GM12878 (cell line): ENCODE results near the gene AFF2. TPM values are rescaled to one million over a fixed set of nuclear protein-coding genes. Genes with fewer than 3 reads are reported as not detected.

Experiments used
- ATAC-seq: fragments of 200-7000 bp; cut with Tn5 transposase; 3 replicates; pipeline ENCODE4 v1.9.1; 2020; ENCODE audit warnings: mild to moderate bottlenecking, moderate library complexity
- BruUV-seq: library from RNA; stranded (reverse); fragments of 400-500 nt; replicated peaks from 2 replicates; lab custom pipeline; 2021; lab: Mats Ljungman, UMichigan
- CTCF ChIA-PET: fragments of 300-600 bp; sonication (Branson Sonifier 250); formaldehyde crosslinking; extraction: SDS; loops from one replicate; lab custom pipeline; 2021; ENCODE audit warnings: inconsistent platforms; lab: Yijun Ruan, JAX
- POLR2A ChIA-PET: fragments of 350-600 bp; formaldehyde crosslinking; extraction: SDS; loops from one replicate; lab custom pipeline; 2021; ENCODE audit warnings: inconsistent platforms; lab: Charles Lee
- RAD21 ChIA-PET: fragments of 300-600 bp; sonication (Branson Sonifier 250); formaldehyde crosslinking; loops from one replicate; lab custom pipeline; 2023; ENCODE audit warnings: antibody characterized with exemption; ENCODE audit not compliant: unreplicated experiment; lab: Charles Lee
- SMC1A ChIA-PET: fragments of 300-600 bp; sonication (Branson Sonifier 250); formaldehyde crosslinking; loops from one replicate; lab custom pipeline; 2023; ENCODE audit not compliant: unreplicated experiment, uncharacterized antibody; lab: Charles Lee
- DNase-seq: peaks from one replicate; pipeline ENCODE4 v3.0.0-alpha.2; 2011; ENCODE audit warnings: low read depth, low spot score
- FAIRE-seq: peaks from 3 replicates; lab custom pipeline; 2011; peaks lifted over from hg19 to GRCh38; lab: Jason Lieb, UNC
- H2AFZ ChIP-seq: 2 replicates; pipeline ENCODE4 v1.6.0; 2011; ENCODE audit warnings: low read depth, low read length, control low read depth; ENCODE audit not compliant: control insufficient read depth
- H3K27ac ChIP-seq: 2 replicates; pipeline ENCODE4 v1.5.1; 2011; ENCODE audit warnings: control low read depth; ENCODE audit not compliant: control insufficient read depth, insufficient read depth
- H3K27me3 ChIP-seq, 2 experiments: replicated peaks in 1 of 2; 2 replicates each; pipeline versions ENCODE4 v1.6.0 to v1.6.1; 2011; ENCODE audit warnings: low read length in 1 of 2; ENCODE audit not compliant: control insufficient read depth in 2 of 2, insufficient read depth in 2 of 2
- H3K36me3 ChIP-seq, 2 experiments: 2 replicates each; pipeline ENCODE4 v1.5.1; 2011; ENCODE audit warnings: low read length in 1 of 2; ENCODE audit not compliant: control insufficient read depth in 2 of 2, insufficient read depth in 2 of 2
- H3K4me1 ChIP-seq: 2 replicates; pipeline ENCODE4 v1.6.1; 2011; ENCODE audit warnings: mild to moderate bottlenecking, low read length, moderate library complexity, mixed read lengths; ENCODE audit not compliant: control insufficient read depth, insufficient read depth
- H3K4me2 ChIP-seq: 2 replicates; pipeline ENCODE4 v1.6.0; 2011; ENCODE audit warnings: control low read depth; ENCODE audit not compliant: control insufficient read depth, insufficient read depth
- H3K4me3 ChIP-seq: fragments of 200-600 bp; sonication (generic); 2 replicates; pipeline ENCODE4 v1.5.1; 2016
- H3K79me2 ChIP-seq: 2 replicates; pipeline ENCODE4 v1.6.0; 2011; ENCODE audit warnings: low read length; ENCODE audit not compliant: control insufficient read depth, insufficient read depth
- H3K9ac ChIP-seq: 2 replicates; pipeline ENCODE4 v1.8.0; 2011; ENCODE audit warnings: low read length, control low read depth, mixed read lengths; ENCODE audit not compliant: control insufficient read depth, insufficient read depth
- H3K9me3 ChIP-seq: replicated peaks from 3 replicates; pipeline ENCODE4 v1.5.1; 2011; ENCODE audit warnings: mild to moderate bottlenecking, low read length; ENCODE audit not compliant: control insufficient read depth, insufficient read depth
- H4K20me1 ChIP-seq: 2 replicates; pipeline ENCODE4 v1.6.0; 2011; ENCODE audit not compliant: control insufficient read depth, insufficient read depth
- ASH2L ChIP-seq: fragments of 300-600, 200-600 bp; sonication (generic); IDR thresholded peaks from 2 replicates; pipeline ENCODE4 v1.6.1; 2017; ENCODE audit warnings: low read depth, mild to moderate bottlenecking, borderline replicate concordance
- DPF2 ChIP-seq: fragments of 450-650 bp; IDR thresholded peaks from 2 replicates; pipeline ENCODE4 v1.6.1; 2017; ENCODE audit warnings: mild to moderate bottlenecking
- EED ChIP-seq: sonication (generic); IDR thresholded peaks from 2 replicates; pipeline ENCODE4 v1.6.1; 2016; ENCODE audit warnings: antibody characterized with exemption, low read depth
- ESRRA ChIP-seq: IDR thresholded peaks from 2 replicates; pipeline ENCODE4 v1.6.1; 2012; ENCODE audit warnings: mild to moderate bottlenecking, low read length, improper control_type of control experiment
- MXI1 ChIP-seq: fragments of 150-350 bp; IDR thresholded peaks from 2 replicates; pipeline ENCODE4 v1.6.1; 2011; ENCODE audit warnings: low read depth, mild to moderate bottlenecking, inconsistent platforms, low read length, improper control_type of control experiment
- PAX5 ChIP-seq: IDR thresholded peaks from 2 replicates; pipeline ENCODE4 v1.6.1; 2011; ENCODE audit warnings: low read depth, low read length, borderline replicate concordance
- RFX5 ChIP-seq: IDR thresholded peaks from 2 replicates; pipeline ENCODE4 v1.6.1; 2011; ENCODE audit warnings: low read depth, low read length, improper control_type of control experiment
- SIN3A ChIP-seq: IDR thresholded peaks from 2 replicates; pipeline ENCODE4 v1.6.1; 2012; ENCODE audit warnings: low read depth, low read length, improper control_type of control experiment
- SMAD1 ChIP-seq: fragments of 450-650 bp; IDR thresholded peaks from 2 replicates; pipeline ENCODE4 v1.6.1; 2018; ENCODE audit warnings: mild to moderate bottlenecking, low read depth; ENCODE audit not compliant: partially characterized antibody
- SUPT20H ChIP-seq: IDR thresholded peaks from 2 replicates; pipeline ENCODE4 v1.6.1; 2011; ENCODE audit warnings: low read depth, mild to moderate bottlenecking, low read length, moderate library complexity, borderline replicate concordance; ENCODE audit not compliant: control insufficient read depth
- ZNF207 ChIP-seq: fragments of 450-650 bp; IDR thresholded peaks from 2 replicates; pipeline ENCODE4 v1.6.1; 2014; ENCODE audit warnings: antibody characterized with exemption, mild to moderate bottlenecking, borderline replicate concordance
- WGBS: methylation state at CpG from one replicate; pipeline ENCODE4 v1.1.6; 2016; ENCODE audit warnings: low lambda C conversion rate; ENCODE audit not compliant: insufficient replicate concordance, insufficient coverage; ENCODE audit errors: missing lambda C conversion rate; 5-methylcytosine and 5-hydroxymethylcytosine counted together
- in situ Hi-C: fragments of 300-500 bp; cut with MboI; formaldehyde crosslinking; loops from 9 replicates; pipeline ENCODE4 v1.14.3; 2018; ENCODE audit warnings: mixed read lengths
- intact Hi-C: fragments of 100-400 bp; cut with micrococcal nuclease; formaldehyde crosslinking; loops from one replicate; pipeline ENCODE4 v1.14.2; 2022; ENCODE audit not compliant: unreplicated experiment
- polyA plus RNA-seq, 11 experiments: library from polyadenylated mRNA; depleted of rRNA in 4 of 11; unstranded in 6 of 11; stranded (reverse) in 5 of 11; fragments of >200 nt; fragmentation: Nextera tagmentation in 4 of 11; fragmentation: Illumina TruSeq in 1 of 11; extraction: Ambion mirVana in 4 of 11; extraction: Trizol in 1 of 11; gene quantifications; 1 replicate in 1 of 11; 2 replicates in 10 of 11; pipeline versions ENCODE4 v1.2.1 to v1.2.3, GENCODE V29; 2011 to 2016; ENCODE audit warnings: inconsistent platforms in 2 of 11, missing spikeins in 2 of 11, low read depth in 1 of 11
- total RNA-seq, 4 experiments: library from RNA; depleted of rRNA in 3 of 4; stranded (reverse); fragments of >200 nt in 3 of 4; fragmentation: Illumina TruSeq in 1 of 4; extraction: Trizol in 1 of 4; gene quantifications; 2 replicates each; pipeline versions ENCODE4 v1.2.1 to v1.2.3, GENCODE V29; 2013 to 2021

Gene AFF2
- total and polyA plus RNA-seq, 10 of the 15 experiments (the other 5 are each of a cell fraction or from before 2014, with no cell fraction given): under 0.01 to 0.03 TPM; not detected in 8

- no peaks in the 10 kb centered on the region for H3K36me3 ChIP-seq
- H3K9me3 ChIP-seq: no peaks in the 10 kb centered on the region
- H2AFZ ChIP-seq: no peak overlapping the region
- BruUV-seq: no TSS peak
- TF ChIP-seq PAX5 (no peak), DPF2 (no peak), RFX5 (no peak), SMAD1 (no peak), ZNF207 (no peak), SUPT20H (no peak), ASH2L (no peak), EED (no peak), SIN3A (no peak), ESRRA (no peak), MXI1 (no peak)
- ChIA-PET CTCF (no interaction called here), RAD21 (no interaction called here), POLR2A (no interaction called here), SMC1A (no interaction called here)
- H3K27me3 ChIP-seq: no peaks in the 10 kb centered on the region
- intact Hi-C loops: no loop called here
- 0% methylated on average over 1 of the region's 1 CpG for WGBS
- in situ Hi-C loops: no loop called here
- no peak overlapping the region for H3K27ac ChIP-seq
- ATAC-seq (no peak), DNase-seq (no peak), FAIRE-seq (no peak)
- no peak overlapping the region for H3K4me2 ChIP-seq
- no peaks in the 10 kb centered on the region for H3K79me2 ChIP-seq
- no peak overlapping the region for H3K9ac ChIP-seq
- no peak overlapping the region for H3K4me3 ChIP-seq
- H4K20me1 ChIP-seq: no peaks in the 10 kb centered on the region
- H3K4me1 ChIP-seq: no peaks in the 10 kb centered on the region
These were observed 491.1 kb downstream of the AFF2 start for GRCh38 chrX:148991502-148991901.
